Stimulated activated effector memory CD8-positive, alpha-beta T cell treated with anti-CD3 and anti-CD28 coated beads, Interleukin-12 subunit alpha, Interleukin-12 subunit beta, amount 100 ng/mL, for 72 hours (primary cell): ENCODE results near the gene RAB7A.
A peak's percentile ranks its signal among the peaks of the same experiment; 100 is the strongest.
"Not testable (repeated sequence)": the region's sequence is repeated elsewhere in the genome, so short reads cannot be mapped to it uniquely, and the experiment has no call there.

Experiments
- ATAC-seq: fragments of 150-1000 bp; cut with Tn5 transposase; 2 replicates; pipeline ENCODE4 v1.10.0; 2021
- DNase-seq, 2 donors: peaks; one replicate each; pipeline ENCODE4 v3.0.0; 2021 to 2022; ENCODE audit warnings: low spot score in 2 of 2
- H3K27ac Mint-ChIP-seq: one replicate; pipeline ENCODE4 v1.8.0; 2022; ENCODE audit warnings: mild to moderate bottlenecking, mixed read lengths
- H3K36me3 Mint-ChIP-seq: one replicate; pipeline ENCODE4 v1.8.0; 2022; ENCODE audit warnings: mild to moderate bottlenecking, mixed read lengths
- H3K4me1 Mint-ChIP-seq: one replicate; pipeline ENCODE4 v1.8.0; 2022; ENCODE audit warnings: mixed read lengths
- H3K4me3 Mint-ChIP-seq: one replicate; pipeline ENCODE4 v1.8.0; 2022; ENCODE audit warnings: mild to moderate bottlenecking, mixed read lengths
- H3K9me3 Mint-ChIP-seq: one replicate; pipeline ENCODE4 v1.8.0; 2022; ENCODE audit warnings: mixed read lengths

Gene RAB7A

DNA sequence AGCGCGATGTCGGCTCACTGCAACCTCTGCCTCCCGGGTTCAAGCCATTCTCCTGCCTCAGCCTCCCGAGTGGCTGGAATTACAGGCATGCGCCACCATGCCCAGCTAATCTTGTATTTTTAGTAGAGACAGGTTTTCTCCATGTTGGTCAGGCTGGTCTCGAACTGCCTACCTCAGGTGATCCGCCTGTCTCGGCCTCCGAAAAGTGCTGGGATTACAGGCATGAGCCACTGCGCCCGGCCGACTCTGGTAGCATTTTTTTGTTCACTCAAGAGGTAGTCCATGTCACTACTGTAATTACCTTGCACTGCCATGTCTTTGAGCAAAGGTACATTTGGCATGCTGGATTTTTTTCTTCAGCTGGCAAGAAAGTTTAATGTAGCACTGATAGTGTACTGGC lies 2.5 kb downstream of the RAB7A start:
- Mint-ChIP-seq H3K4me3 (peak overlapping the region; percentile 86), H3K4me1 (peaks cover 71% of the 10 kb centered on the region), H3K36me3 (peaks cover 47% of the 10 kb centered on the region)
- not testable (repeated sequence) for ATAC-seq, DNase-seq, H3K27ac Mint-ChIP-seq, H3K9me3 Mint-ChIP-seq

DNA sequence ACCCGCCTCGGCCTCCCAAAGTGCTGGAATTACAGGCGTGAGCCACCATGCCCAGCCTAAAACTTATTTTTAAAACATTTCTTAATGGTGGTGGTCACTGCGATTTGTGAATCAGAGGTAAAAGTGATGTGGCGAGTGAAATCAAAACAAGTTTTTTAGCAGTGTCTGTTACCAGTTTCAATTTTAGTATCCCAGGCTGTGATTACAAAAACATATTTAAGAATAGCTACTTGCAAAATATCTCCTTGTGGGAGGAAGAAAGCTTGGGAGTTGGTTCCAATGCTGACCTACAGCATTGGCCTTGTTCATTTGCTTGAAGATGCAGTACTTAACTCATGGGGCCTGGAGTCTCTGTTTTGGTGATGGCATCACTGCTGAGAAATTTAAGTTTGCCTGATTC lies 4.5 kb downstream of the RAB7A start:
- peaks cover 80% of the 10 kb centered on the region for H3K4me1 Mint-ChIP-seq
- H3K36me3 Mint-ChIP-seq: peaks cover 56% of the 10 kb centered on the region
- ATAC-seq (no peak), DNase-seq (no peak)
- H3K27ac Mint-ChIP-seq: peak overlapping the region; percentile 29
- H3K4me3 Mint-ChIP-seq: peak overlapping the region; percentile 58
- H3K9me3 Mint-ChIP-seq: no peaks in the 10 kb centered on the region

DNA sequence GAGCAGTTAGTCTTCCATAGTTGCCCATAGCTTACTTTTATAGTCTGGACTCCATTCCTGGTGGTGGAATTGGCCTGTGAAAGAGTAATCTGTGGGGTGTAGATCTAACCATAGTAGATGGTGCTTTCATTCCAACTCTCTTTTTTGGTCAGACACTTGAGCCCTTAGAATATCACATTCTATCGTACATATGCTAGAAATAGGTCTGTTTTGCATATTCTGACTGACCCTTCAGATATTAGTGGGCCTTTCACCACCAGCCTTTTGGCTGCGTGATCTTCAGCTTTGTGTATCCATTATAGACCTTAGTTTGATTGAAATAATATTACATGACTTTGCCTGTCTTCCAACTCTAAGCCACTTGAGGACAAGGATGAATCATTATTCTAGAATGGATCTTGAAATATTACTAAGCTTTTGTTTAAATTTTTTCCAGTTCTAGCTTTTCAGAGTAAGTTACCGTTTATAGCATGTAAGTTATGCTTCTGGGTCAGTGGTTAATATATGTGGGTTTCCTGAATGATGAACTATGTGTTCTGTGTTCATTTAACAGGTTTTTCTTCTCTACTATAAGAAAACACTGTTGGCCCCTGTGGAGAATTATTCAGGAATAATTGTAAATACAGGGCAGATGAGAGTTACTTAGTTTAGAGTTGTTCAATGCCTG lies 8.7 kb downstream of the RAB7A start:
- Mint-ChIP-seq H3K27ac (peak overlapping the region; percentile 77), H3K36me3 (peaks cover 71% of the 10 kb centered on the region), H3K4me3 (peak overlapping the region; percentile 4), H3K4me1 (peaks cover 70% of the 10 kb centered on the region), H3K9me3 (no peaks in the 10 kb centered on the region)
- ATAC-seq: peak; percentile 59
- no peak for DNase-seq

DNA sequence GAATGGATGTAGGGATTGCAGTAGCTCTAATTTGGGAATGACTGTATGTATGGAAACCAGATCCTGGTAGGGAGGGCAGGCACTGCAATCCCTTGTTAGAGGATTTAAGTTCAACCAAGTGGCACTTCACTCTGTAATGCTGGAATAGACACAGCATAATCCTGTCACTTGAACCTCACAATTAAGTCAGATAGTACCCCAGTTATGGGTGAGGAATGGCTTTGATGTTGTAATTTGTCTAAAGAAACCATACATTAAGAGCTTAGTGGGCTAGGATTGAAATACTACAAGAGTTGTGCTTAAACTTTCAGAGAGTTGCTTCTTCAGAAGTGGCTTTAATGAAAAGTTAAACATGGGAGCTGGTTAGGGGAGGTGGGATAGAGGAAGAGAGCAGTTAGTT lies 9.3 kb downstream of the RAB7A start:
- H3K36me3 Mint-ChIP-seq: peaks cover 71% of the 10 kb centered on the region
- ATAC-seq (no peak), DNase-seq (no peak)
- no peaks in the 10 kb centered on the region for H3K9me3 Mint-ChIP-seq
- peak overlapping the region; percentile 77 for H3K27ac Mint-ChIP-seq
- peaks cover 69% of the 10 kb centered on the region for H3K4me1 Mint-ChIP-seq
- H3K4me3 Mint-ChIP-seq: peak overlapping the region; percentile 4

DNA sequence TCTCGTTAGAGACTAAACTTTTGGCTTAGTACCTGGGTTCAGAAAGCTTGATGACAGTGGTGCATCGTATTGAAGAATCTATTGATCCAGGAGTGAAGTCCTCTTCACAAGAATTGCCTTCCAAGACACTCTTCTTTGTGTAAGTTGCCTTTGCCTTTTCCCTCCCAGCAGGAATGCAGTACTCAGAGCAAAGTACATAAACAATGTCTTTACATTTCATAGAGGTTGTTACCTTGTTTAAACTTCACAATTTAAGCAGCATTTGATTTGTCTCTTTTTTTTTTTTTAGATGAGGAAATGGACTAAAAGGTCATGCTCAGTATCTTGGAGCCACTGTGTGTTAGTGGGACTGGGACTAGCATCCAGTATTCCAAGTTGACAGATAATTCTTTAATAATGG lies 9.9 kb downstream of the RAB7A start:
- H3K27ac Mint-ChIP-seq: peak overlapping the region; percentile 77
- ATAC-seq (no peak), DNase-seq (no peak)
- peaks cover 74% of the 10 kb centered on the region for H3K36me3 Mint-ChIP-seq
- H3K4me3 Mint-ChIP-seq: no peak overlapping the region
- H3K4me1 Mint-ChIP-seq: peaks cover 67% of the 10 kb centered on the region
- no peaks in the 10 kb centered on the region for H3K9me3 Mint-ChIP-seq

DNA sequence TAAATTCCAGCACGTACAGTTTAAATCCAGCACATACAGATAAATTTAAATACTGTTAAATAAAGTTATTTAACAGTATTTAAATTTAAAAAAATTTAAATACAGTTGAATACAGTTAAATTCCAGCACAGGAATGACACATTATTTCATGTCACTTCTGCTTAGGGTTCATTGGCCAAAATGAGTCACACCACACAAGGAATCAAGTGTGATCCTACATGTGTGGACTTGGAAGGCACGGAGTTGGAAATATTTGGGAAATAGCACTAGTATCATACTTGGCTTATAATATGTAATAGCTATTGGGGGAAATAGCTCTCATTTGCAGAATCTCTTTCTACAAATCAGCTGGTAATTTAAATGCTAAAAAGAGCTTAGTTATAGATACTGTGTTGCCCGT lies 10.6 kb downstream of the RAB7A start:
- H3K36me3 Mint-ChIP-seq: peaks cover 76% of the 10 kb centered on the region
- H3K4me1 Mint-ChIP-seq: peaks cover 67% of the 10 kb centered on the region
- DNase-seq (no peak), ATAC-seq (no peak)
- H3K27ac Mint-ChIP-seq: no peak overlapping the region
- H3K4me3 Mint-ChIP-seq: no peak overlapping the region
- H3K9me3 Mint-ChIP-seq: no peaks in the 10 kb centered on the region

DNA sequence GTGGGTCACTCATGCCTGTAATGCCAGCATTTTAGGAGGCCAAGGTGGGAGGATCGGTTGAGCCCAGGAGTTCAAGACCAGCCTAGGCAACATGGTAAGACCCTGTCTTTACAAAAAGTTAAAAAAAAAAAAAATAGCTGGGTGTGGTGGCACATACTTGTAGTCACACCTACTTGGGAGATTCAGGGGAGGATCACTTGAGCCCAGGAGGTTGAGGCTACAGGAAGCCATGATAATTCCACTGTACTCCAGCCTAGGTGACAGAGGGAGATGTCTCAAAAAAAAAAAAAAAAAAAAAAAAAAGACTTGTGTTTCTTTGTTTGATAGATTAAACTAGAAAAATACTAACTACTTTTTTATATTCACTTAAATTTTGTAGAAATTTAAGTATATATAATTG lies 14.6 kb downstream of the RAB7A start:
- Mint-ChIP-seq H3K9me3 (no peaks in the 10 kb centered on the region), H3K36me3 (peaks cover 92% of the 10 kb centered on the region), H3K4me1 (peaks cover 36% of the 10 kb centered on the region), H3K27ac (peak overlapping the region; percentile 45), H3K4me3 (no peak overlapping the region)
- DNase-seq (no peak), ATAC-seq (no peak)

DNA sequence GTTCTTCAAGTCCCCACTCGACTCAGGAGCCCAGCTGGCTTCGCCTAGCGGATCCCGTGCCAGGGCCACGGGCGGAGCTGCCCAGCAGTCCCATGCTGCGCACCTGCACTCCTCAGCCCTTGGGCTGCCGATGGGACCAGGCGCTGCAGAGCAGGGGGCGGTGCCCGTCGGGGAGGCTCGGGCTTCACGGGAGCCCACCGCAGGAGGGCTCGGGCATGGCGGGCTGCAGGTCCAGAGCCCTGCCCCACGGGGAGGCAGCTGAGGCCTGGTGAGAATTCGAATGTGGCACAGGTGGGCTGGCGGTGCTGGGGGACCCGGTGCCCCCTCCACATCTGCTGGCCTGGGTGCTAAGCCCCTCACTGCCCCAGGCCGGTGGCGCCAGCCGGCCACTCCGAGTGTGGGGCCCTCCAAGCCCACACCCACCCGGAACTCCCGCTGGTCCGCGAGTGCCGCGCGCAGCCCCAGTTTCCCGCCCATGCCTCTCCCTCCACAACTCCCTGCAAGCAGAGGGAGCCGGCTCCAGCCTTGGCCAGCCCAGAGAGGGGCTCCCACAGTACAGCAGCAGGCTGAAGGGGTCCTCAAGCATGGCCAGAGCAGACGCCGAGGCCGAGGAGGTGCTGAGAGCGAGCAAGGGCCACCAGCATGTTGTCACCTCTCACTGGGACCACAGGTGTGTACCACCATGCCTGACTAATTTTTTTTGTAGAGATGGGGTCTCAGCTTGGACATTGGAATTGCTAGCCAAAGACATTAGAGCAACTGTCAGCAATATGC lies 17.0 kb downstream of the RAB7A start:
- Mint-ChIP-seq H3K27ac (no peak overlapping the region), H3K4me1 (peaks cover 29% of the 10 kb centered on the region), H3K4me3 (no peak overlapping the region), H3K9me3 (no peaks in the 10 kb centered on the region), H3K36me3 (peaks cover 80% of the 10 kb centered on the region)
- DNase-seq (no peak), ATAC-seq (no peak)

DNA sequence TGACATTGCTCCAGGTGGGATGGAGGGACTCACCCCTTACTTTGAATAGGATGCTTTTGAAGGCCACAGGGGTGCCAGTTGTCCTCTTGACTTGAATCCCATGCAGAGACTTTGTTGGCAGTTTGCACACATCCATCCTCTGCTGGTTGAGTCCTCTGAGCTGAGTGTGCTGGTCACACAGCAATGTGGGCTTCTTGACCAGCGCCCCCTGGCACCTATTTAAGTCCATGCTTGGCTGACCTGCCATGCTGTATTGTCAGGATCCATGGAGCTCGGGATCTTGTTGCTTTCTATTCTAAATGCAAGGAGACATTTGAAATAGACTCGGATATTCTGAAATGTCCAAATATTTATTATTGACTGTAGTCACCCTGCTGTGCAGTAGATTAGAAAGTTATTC lies 19.8 kb downstream of the RAB7A start:
- peaks cover 41% of the 10 kb centered on the region for H3K4me1 Mint-ChIP-seq
- H3K4me3 Mint-ChIP-seq: no peak overlapping the region
- peaks cover 53% of the 10 kb centered on the region for H3K36me3 Mint-ChIP-seq
- no peaks in the 10 kb centered on the region for H3K9me3 Mint-ChIP-seq
- H3K27ac Mint-ChIP-seq: no peak overlapping the region
- DNase-seq: no peak
- ATAC-seq: no peak

DNA sequence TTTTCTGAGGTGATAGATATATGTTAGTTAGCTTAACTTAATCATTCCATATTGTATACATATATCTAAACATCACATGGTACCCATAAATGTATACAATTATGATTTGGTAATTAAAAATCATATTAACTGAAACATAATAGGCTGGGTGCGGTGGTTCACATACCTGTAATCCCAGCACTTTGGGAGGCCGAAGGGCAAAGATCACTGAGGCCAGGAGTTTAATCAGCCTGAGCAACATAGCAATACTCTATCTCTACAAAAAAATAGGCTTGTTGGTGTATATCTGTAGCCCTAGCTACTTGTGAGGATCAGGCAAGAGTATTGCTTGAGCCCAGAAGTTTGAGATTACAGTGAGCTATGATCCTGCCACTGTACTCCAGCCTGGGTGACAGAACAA lies 20.9 kb downstream of the RAB7A start:
- no peak overlapping the region for H3K27ac Mint-ChIP-seq
- DNase-seq (no peak), ATAC-seq (no peak)
- no peaks in the 10 kb centered on the region for H3K9me3 Mint-ChIP-seq
- H3K4me3 Mint-ChIP-seq: no peak overlapping the region
- H3K36me3 Mint-ChIP-seq: peaks cover 46% of the 10 kb centered on the region
- H3K4me1 Mint-ChIP-seq: peaks cover 41% of the 10 kb centered on the region

DNA sequence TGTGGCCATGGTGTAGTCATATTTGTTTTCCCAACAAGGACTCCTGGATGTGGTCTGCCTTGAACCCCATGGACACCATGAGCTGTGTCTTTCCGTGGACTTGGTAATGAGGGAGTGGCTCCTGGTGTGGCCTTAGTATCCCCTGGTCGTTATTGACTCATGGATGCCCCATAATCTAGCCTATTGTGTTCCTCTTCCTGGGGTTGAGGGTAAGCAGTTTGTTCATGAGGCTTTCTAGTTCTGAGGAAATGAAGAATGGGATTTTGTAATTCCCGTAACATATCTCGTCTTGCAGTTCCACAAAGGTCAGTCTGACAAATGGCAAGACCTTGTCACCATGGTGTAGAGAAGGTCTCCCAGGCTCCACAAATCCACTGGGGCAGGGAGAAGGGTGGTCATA lies 22.6 kb downstream of the RAB7A start:
- peaks cover 39% of the 10 kb centered on the region for H3K36me3 Mint-ChIP-seq
- H3K4me3 Mint-ChIP-seq: no peak overlapping the region
- no peaks in the 10 kb centered on the region for H3K9me3 Mint-ChIP-seq
- ATAC-seq (no peak), DNase-seq (no peak)
- H3K4me1 Mint-ChIP-seq: peaks cover 52% of the 10 kb centered on the region
- peak overlapping the region; percentile 32 for H3K27ac Mint-ChIP-seq

DNA sequence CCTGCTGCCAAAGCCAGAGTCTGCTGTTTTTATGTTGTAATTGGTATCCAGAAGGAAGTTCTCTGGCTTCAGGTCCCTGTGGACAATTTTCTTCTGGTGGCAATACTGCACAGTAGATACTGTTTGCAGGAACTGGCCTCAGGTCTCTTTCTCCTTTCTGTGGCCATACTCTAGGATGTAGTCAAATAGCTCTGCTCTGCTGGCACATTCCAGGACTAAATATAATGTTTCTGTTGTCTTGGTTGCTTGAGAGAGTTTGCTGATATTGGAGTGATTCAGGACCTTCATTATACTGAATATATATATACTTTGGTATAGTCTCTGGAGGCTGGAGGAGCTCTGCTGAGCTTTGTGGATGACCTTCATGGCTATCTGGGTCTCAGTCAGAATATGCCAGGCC lies 23.1 kb downstream of the RAB7A start:
- Mint-ChIP-seq H3K4me3 (no peak overlapping the region), H3K27ac (peak overlapping the region; percentile 32), H3K36me3 (peaks cover 35% of the 10 kb centered on the region), H3K9me3 (no peaks in the 10 kb centered on the region), H3K4me1 (peaks cover 57% of the 10 kb centered on the region)
- ATAC-seq (no peak), DNase-seq (no peak)

DNA sequence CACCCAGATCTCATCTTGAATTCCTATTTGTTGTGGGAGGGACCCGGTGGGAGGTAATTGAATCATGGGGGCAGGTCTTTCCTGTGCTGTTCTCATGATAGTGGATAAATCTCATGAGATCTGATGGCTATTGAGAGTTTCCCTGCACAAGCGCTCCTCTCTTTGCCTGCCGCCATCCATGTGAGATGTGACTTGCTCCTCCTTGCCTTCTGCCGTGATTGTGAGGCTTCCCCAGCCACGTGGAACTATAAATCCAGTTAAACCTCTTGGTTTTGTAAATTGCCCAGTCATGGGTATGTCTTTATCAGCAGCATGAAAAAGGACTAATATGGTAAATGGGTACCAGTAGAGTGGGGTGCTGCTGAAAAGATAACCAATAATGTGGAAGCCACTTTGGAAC lies 23.6 kb downstream of the RAB7A start:
- peaks cover 29% of the 10 kb centered on the region for H3K36me3 Mint-ChIP-seq
- not testable (repeated sequence) for ATAC-seq, DNase-seq, H3K27ac Mint-ChIP-seq, H3K9me3 Mint-ChIP-seq, H3K4me3 Mint-ChIP-seq
- peaks cover 61% of the 10 kb centered on the region for H3K4me1 Mint-ChIP-seq

DNA sequence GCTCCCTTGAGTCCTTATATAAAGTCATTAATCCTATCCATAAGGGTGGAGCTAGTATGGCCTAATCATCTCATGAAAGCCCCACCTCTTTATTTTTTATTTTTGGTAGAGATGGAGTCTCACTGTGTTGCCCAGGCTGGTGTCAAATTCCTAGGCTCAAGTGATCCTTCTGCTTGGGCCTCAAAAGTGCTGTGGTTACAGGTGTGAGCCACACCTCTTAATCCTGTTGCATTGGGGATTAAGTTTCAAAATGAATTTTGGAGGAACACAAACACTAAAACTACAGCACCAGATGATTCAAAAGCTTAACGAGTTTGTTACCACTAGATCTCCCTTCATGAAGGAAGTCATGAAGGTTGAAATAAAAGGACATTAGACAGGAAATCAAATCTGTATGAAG lies 27.7 kb downstream of the RAB7A start:
- DNase-seq (no peak), ATAC-seq (peak; percentile 52)
- Mint-ChIP-seq H3K9me3 (no peaks in the 10 kb centered on the region), H3K27ac (no peak overlapping the region), H3K4me1 (peaks cover 68% of the 10 kb centered on the region), H3K36me3 (peaks cover 26% of the 10 kb centered on the region), H3K4me3 (no peak overlapping the region)

DNA sequence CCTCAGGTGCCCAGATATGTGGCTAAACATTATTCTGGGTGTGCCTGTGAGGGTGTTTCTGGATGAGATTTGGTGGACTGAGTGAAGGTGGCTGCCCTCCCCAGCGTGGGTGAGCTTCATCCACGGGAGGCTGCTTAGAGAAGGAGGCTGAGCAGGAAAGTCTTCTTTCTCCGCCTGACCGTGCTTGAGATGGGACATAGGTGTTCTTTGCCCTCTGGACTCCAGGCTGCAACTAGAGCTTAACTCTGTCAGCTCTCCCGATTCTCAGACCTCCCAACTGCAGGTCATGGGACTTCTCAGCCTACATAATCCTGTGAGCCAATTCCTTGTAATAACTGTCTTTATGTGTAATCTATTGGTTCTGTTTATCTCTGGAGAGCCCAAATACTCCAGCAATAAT lies 34.1 kb downstream of the RAB7A start:
- Mint-ChIP-seq H3K4me3 (no peak overlapping the region), H3K9me3 (no peaks in the 10 kb centered on the region), H3K36me3 (peaks cover 29% of the 10 kb centered on the region), H3K4me1 (peaks cover 65% of the 10 kb centered on the region), H3K27ac (no peak overlapping the region)
- DNase-seq (no peak), ATAC-seq (no peak)

DNA sequence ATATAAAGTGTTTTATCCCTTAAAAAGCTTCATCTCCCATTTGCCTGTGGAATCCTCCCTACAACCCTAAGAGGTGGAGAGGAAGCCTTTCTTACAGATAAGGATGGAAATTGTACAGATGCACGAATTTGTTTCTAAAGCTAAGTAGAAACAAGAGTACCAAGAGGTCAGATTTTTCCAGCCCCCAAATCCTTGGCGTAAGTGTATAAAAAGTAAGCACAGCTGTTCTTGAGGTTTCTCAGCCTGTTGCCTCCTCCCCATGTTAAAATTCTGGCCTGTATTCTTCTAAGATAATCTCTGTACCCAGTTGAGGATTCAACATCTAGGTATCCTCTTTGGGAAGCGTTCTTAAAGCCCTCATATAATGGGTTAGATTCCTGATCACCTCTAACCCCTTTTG lies 34.9 kb downstream of the RAB7A start:
- Mint-ChIP-seq H3K4me1 (peaks cover 70% of the 10 kb centered on the region), H3K36me3 (peaks cover 31% of the 10 kb centered on the region), H3K9me3 (no peaks in the 10 kb centered on the region), H3K27ac (no peak overlapping the region), H3K4me3 (no peak overlapping the region)
- ATAC-seq (no peak), DNase-seq (no peak)
